Panc1 (cell line): ENCODE data around the gene N4BP2L2. TPM values are rescaled to one million over a fixed set of nuclear protein-coding genes. Genes with fewer than 3 reads are reported as not detected.

Experiments
- ATAC-seq: fragments of 200-7000 bp; cut with Tn5 transposase; 2 replicates; pipeline ENCODE4 v1.9.1; 2020; ENCODE audit warnings: mild to moderate bottlenecking, moderate library complexity
- BruUV-seq: library from RNA; stranded (reverse); fragments of 400-500 nt; replicated peaks from 2 replicates; lab custom pipeline; 2021; lab: Mats Ljungman, UMichigan
- CTCF ChIA-PET: fragments of 300-600 bp; sonication (Branson Sonifier 250); formaldehyde crosslinking; loops from one replicate; lab custom pipeline; 2022; ENCODE audit warnings: antibody characterized with exemption; lab: Charles Lee
- POLR2A ChIA-PET: fragments of 300-600 bp; sonication (Branson Sonifier 250); formaldehyde crosslinking; loops from one replicate; lab custom pipeline; 2022; ENCODE audit warnings: antibody characterized with exemption; lab: Charles Lee
- DNase-seq: peaks from one replicate; pipeline ENCODE4 v3.0.0-alpha.2; 2010; ENCODE audit warnings: low read depth, low spot score
- H3K27ac ChIP-seq: 2 replicates; pipeline ENCODE4 v1.5.1; 2011; ENCODE audit warnings: mild to moderate bottlenecking, low read length, inconsistent platforms
- H3K27me3 ChIP-seq: fragments of 200-500 bp; sonication (Bioruptor generic); 2 replicates; pipeline ENCODE4 v1.6.0; 2014; ENCODE audit warnings: low read length, inconsistent platforms; ENCODE audit not compliant: control insufficient read depth, insufficient read depth
- H3K36me3 ChIP-seq: fragments of 200-500 bp; sonication (Bioruptor generic); 2 replicates; pipeline ENCODE4 v1.5.1; 2014; ENCODE audit warnings: inconsistent platforms, mild to moderate bottlenecking, low read length, moderate library complexity; ENCODE audit not compliant: control insufficient read depth, insufficient read depth
- H3K4me1 ChIP-seq: 2 replicates; pipeline ENCODE4 v1.5.1; 2011; ENCODE audit warnings: inconsistent platforms, mild to moderate bottlenecking, low read length, moderate library complexity; ENCODE audit not compliant: control insufficient read depth, insufficient read depth
- H3K4me3 ChIP-seq, 2 experiments: 2 replicates each; pipeline ENCODE4 v1.5.1; 2011 to 2012; ENCODE audit warnings: low read depth in 2 of 2, low read length in 2 of 2, mild to moderate bottlenecking in 2 of 2, inconsistent platforms in 1 of 2, moderate library complexity in 1 of 2
- H3K9me3 ChIP-seq: fragments of 200-500 bp; sonication (Bioruptor generic); 2 replicates; pipeline ENCODE4 v1.5.1; 2014; ENCODE audit warnings: low read depth, mild to moderate bottlenecking, inconsistent platforms, low read length, moderate library complexity; ENCODE audit not compliant: control insufficient read depth, insufficient read depth
- POLR2AphosphoS5 ChIP-seq: IDR thresholded peaks from 2 replicates; pipeline ENCODE4 v1.6.1; 2012; ENCODE audit warnings: mild to moderate bottlenecking, low read depth, low read length, moderate library complexity
- SIN3A ChIP-seq: IDR thresholded peaks from 2 replicates; pipeline ENCODE4 v1.6.1; 2012; ENCODE audit warnings: low read depth, mild to moderate bottlenecking, low read length, moderate library complexity, borderline replicate concordance; ENCODE audit not compliant: insufficient read depth
- TCF7L2 ChIP-seq: IDR thresholded peaks from 2 replicates; pipeline ENCODE4 v1.6.1; 2011; ENCODE audit warnings: mild to moderate bottlenecking, low read depth, low read length, inconsistent platforms
- in situ Hi-C: cut with HindIII; loops from 2 replicates; pipeline ENCODE4 v1.10.0; 2016; ENCODE audit warnings: low sequenced_read_pairs, low pct_unique_long_range_greater_than_20kb
- intact Hi-C: fragments of 100-400 bp; cut with micrococcal nuclease; formaldehyde crosslinking; loops from one replicate; pipeline ENCODE4 v1.10.0; 2022; ENCODE audit not compliant: unreplicated experiment
- total RNA-seq: library from RNA; stranded (reverse); gene quantifications from one replicate; pipeline ENCODE4 v1.2.1, GENCODE V29; 2021; ENCODE audit not compliant: unreplicated experiment
- TF ChIP-seq, protein P1 (sequence below): fragments of 450-650 bp; IDR thresholded peaks from 2 replicates; pipeline ENCODE4 v1.5.1; 2017; ENCODE audit warnings: mild to moderate bottlenecking
- TF ChIP-seq, protein P2 (sequence below), 2 experiments: IDR thresholded peaks; 2 replicates each; pipeline ENCODE4 v1.6.1; 2011 to 2012; ENCODE audit warnings: low read depth in 2 of 2, control low read depth in 1 of 2, low read length in 1 of 2, mild to moderate bottlenecking in 1 of 2, moderate library complexity in 1 of 2; ENCODE audit not compliant: insufficient read depth in 1 of 2

Gene N4BP2L2
- total RNA-seq, 1 experiment from 2014 or later, result 43.8 TPM

DNA sequence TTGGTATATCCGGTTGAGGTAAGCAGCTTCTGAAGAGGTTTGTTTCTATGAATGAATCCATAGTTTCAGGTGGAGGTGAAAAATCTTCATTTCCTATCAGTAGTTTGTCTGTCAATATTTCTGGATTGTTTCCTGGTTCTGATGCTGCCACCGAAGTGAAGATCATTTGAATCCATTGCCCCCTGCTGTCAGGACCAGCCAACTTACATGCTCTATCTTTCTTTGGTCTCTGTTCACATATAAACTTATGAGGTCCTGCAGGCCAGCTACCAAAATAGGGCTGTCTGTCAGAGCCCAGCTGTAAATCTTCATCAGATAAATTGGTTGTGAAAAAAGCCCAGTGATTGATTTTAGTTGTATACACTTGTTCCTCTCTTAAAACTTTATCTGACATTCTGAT, 95.5 kb downstream of the N4BP2L2 start:
- Histone ChIP-seq H3K9me3 (no peaks in the 10 kb centered on the region), H3K27me3 (no peaks in the 10 kb centered on the region), H3K27ac (no peak overlapping the region), H3K4me3 (no peak overlapping the region), H3K4me1 (no peaks in the 10 kb centered on the region), H3K36me3 (no peaks in the 10 kb centered on the region)
- ATAC-seq, result no peak
- no TSS peak for BruUV-seq
- CTCF ChIA-PET, result no interaction called here
- intact Hi-C loops, result no loop called here
- in situ Hi-C loops, result no loop called here
- TF ChIP-seq SIN3A (no peak), TCF7L2 (no peak)
- TF ChIP-seq, protein P1, sequence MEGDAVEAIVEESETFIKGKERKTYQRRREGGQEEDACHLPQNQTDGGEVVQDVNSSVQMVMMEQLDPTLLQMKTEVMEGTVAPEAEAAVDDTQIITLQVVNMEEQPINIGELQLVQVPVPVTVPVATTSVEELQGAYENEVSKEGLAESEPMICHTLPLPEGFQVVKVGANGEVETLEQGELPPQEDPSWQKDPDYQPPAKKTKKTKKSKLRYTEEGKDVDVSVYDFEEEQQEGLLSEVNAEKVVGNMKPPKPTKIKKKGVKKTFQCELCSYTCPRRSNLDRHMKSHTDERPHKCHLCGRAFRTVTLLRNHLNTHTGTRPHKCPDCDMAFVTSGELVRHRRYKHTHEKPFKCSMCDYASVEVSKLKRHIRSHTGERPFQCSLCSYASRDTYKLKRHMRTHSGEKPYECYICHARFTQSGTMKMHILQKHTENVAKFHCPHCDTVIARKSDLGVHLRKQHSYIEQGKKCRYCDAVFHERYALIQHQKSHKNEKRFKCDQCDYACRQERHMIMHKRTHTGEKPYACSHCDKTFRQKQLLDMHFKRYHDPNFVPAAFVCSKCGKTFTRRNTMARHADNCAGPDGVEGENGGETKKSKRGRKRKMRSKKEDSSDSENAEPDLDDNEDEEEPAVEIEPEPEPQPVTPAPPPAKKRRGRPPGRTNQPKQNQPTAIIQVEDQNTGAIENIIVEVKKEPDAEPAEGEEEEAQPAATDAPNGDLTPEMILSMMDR, result peak; percentile 25
- TF ChIP-seq, protein P2, sequence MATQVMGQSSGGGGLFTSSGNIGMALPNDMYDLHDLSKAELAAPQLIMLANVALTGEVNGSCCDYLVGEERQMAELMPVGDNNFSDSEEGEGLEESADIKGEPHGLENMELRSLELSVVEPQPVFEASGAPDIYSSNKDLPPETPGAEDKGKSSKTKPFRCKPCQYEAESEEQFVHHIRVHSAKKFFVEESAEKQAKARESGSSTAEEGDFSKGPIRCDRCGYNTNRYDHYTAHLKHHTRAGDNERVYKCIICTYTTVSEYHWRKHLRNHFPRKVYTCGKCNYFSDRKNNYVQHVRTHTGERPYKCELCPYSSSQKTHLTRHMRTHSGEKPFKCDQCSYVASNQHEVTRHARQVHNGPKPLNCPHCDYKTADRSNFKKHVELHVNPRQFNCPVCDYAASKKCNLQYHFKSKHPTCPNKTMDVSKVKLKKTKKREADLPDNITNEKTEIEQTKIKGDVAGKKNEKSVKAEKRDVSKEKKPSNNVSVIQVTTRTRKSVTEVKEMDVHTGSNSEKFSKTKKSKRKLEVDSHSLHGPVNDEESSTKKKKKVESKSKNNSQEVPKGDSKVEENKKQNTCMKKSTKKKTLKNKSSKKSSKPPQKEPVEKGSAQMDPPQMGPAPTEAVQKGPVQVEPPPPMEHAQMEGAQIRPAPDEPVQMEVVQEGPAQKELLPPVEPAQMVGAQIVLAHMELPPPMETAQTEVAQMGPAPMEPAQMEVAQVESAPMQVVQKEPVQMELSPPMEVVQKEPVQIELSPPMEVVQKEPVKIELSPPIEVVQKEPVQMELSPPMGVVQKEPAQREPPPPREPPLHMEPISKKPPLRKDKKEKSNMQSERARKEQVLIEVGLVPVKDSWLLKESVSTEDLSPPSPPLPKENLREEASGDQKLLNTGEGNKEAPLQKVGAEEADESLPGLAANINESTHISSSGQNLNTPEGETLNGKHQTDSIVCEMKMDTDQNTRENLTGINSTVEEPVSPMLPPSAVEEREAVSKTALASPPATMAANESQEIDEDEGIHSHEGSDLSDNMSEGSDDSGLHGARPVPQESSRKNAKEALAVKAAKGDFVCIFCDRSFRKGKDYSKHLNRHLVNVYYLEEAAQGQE (IDR thresholded peaks at IDR 0.05; ENCODE audit: insufficient read depth in 1 of 2, low read depth in 2 of 2, low read length in 1 of 2), result no peak
- no peak for DNase-seq
- POLR2A ChIA-PET, result no interaction called here

DNA sequence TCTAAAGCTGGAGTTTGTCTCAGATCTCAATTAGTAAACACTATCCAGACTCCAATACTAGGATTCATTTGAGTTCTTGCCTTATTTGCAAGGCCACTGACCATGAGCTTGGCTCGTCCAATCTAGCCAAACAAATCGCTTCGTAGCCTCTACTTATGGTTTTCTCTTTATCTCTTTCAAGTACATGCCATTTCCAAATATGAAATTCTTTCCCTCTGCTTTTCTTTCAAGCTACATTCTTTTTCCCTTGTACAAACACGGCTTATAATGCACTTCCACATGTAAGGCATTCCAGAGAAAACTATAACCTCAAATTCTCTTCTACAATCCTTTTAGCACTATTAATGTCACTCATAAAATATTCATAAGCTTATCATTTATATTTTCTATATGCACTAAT, 99.7 kb downstream of the N4BP2L2 start:
- DNase-seq, result no peak
- no peaks in the 10 kb centered on the region; the same call in 1 of the 2 replicates for H3K36me3 ChIP-seq
- no peaks in the 10 kb centered on the region for H3K4me1 ChIP-seq
- ChIA-PET POLR2A (no interaction called here), CTCF (no interaction called here)
- H3K4me3 ChIP-seq, result no peak overlapping the region
- no peak for TF ChIP-seq TCF7L2
- TF ChIP-seq, protein P2 (IDR thresholded peaks at IDR 0.05; ENCODE audit: insufficient read depth in 1 of 2, low read depth in 2 of 2, low read length in 1 of 2), result no peak
- TF ChIP-seq POLR2AphosphoS5, result no peak
- TF ChIP-seq, protein P1, result no peak
- no peak for TF ChIP-seq SIN3A
- BruUV-seq, result no TSS peak
- no peaks in the 10 kb centered on the region for H3K27me3 ChIP-seq
- in situ Hi-C loops, result no loop called here
- no peak overlapping the region for H3K27ac ChIP-seq
- no peak for ATAC-seq
- H3K9me3 ChIP-seq, result no peaks in the 10 kb centered on the region
- intact Hi-C loops, result no loop called here
